Activated naive CD8-positive, alpha-beta T cell treated with anti-CD3 and anti-CD28 coated beads, Interleukin-2, amount 50 U/mL, for 24 hours (primary cell): ENCODE results near the gene TMEM273.
A peak's percentile ranks its signal among the peaks of the same experiment; 100 is the strongest.
"Not testable (repeated sequence)": the region's sequence is repeated elsewhere in the genome, so short reads cannot be mapped to it uniquely, and the experiment has no call there.

Experiments
- ATAC-seq: fragments of 150-1000 bp; cut with Tn5 transposase; one replicate; pipeline ENCODE4 v1.10.0; 2021
- DNase-seq: peaks from one replicate; pipeline ENCODE4 v3.0.0; 2021
- H3K27ac Mint-ChIP-seq: one replicate; pipeline ENCODE4 v1.8.0; 2021; ENCODE audit warnings: mild to moderate bottlenecking, mixed read lengths
- H3K27me3 Mint-ChIP-seq: one replicate; pipeline ENCODE4 v1.8.0; 2021; ENCODE audit warnings: mixed read lengths
- H3K36me3 Mint-ChIP-seq: one replicate; pipeline ENCODE4 v1.8.0; 2021; ENCODE audit warnings: low read depth, mixed read lengths
- H3K4me1 Mint-ChIP-seq: one replicate; pipeline ENCODE4 v1.8.0; 2021; ENCODE audit warnings: mixed read lengths
- H3K4me3 Mint-ChIP-seq: one replicate; pipeline ENCODE4 v1.8.0; 2021; ENCODE audit warnings: mild to moderate bottlenecking, moderate library complexity, mixed read lengths
- H3K9me3 Mint-ChIP-seq: one replicate; pipeline ENCODE4 v1.8.0; 2021; ENCODE audit warnings: mixed read lengths

Gene TMEM273

DNA sequence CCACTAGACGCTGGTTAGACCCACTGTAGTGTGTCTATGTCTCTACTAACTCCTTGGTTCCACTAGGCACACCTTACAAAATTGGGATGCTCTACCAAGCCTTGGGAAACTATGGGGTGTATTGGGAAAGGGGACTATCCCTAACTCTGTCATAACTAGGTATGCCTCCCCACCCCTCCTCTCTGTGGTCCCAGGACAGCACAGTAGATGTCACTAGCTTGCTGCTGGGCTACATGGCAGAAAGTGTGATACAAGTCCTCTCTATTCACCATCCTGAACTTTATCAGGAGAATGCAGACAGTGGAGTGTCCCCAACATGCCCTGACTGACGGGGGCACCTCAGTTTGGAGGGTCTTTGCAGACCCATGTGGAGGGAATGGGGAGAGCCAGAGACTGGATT is 30.3 kb upstream of the TMEM273 start:
- no peak for ATAC-seq
- DNase-seq, result no peak
- H3K27me3 Mint-ChIP-seq, result peaks cover 25% of the 10 kb centered on the region

GRCh38 chr10:49217645-49218044 is 29.5 kb upstream of the TMEM273 start:
- peaks cover 10% of the 10 kb centered on the region for H3K4me1 Mint-ChIP-seq
- no peak overlapping the region for H3K27ac Mint-ChIP-seq
- H3K27me3 Mint-ChIP-seq, result peaks cover 30% of the 10 kb centered on the region
- no peak for DNase-seq
- ATAC-seq, result no peak
- H3K36me3 Mint-ChIP-seq, result no peaks in the 10 kb centered on the region
- no peak overlapping the region for H3K4me3 Mint-ChIP-seq
- no peaks in the 10 kb centered on the region for H3K9me3 Mint-ChIP-seq

More for the DNA sequence above, 30.3 kb upstream of the TMEM273 start:
- Mint-ChIP-seq H3K4me1 (peaks cover 10% of the 10 kb centered on the region), H3K27ac (no peak overlapping the region), H3K9me3 (peaks cover under 1% of the 10 kb centered on the region), H3K36me3 (no peaks in the 10 kb centered on the region), H3K4me3 (no peak overlapping the region)

DNA sequence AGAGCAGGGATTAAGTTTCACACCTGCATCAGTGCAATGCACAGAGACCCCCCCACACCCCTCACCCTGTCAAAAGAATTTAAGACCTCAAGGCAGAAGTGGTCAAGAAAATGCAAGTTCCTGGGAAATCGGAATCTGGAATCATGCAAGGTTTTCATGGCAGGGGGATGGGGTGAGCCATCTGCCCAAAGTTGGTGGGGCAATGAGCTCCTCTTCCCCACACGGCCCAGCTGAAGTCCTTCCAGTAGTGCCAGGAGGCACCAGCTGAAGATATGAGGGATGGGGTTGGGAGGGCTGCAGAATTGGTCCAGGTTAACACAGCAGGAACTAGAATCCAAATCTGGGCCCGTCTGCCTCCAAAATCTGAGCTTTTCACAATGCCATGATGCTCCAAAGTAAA is 25.0 kb upstream of the TMEM273 start:
- Mint-ChIP-seq H3K9me3 (no peaks in the 10 kb centered on the region), H3K4me1 (peaks cover 10% of the 10 kb centered on the region), H3K4me3 (no peak overlapping the region), H3K27ac (no peak overlapping the region), H3K27me3 (peaks cover 36% of the 10 kb centered on the region), H3K36me3 (no peaks in the 10 kb centered on the region)
- no peak for ATAC-seq
- DNase-seq, result no peak

GRCh38 chr10:49212783-49213182 is 24.6 kb upstream of the TMEM273 start:
- no peak overlapping the region for H3K4me3 Mint-ChIP-seq
- no peaks in the 10 kb centered on the region for H3K9me3 Mint-ChIP-seq
- H3K4me1 Mint-ChIP-seq, result peaks cover 10% of the 10 kb centered on the region
- H3K36me3 Mint-ChIP-seq, result no peaks in the 10 kb centered on the region
- DNase-seq (no peak), ATAC-seq (no peak)
- peaks cover 36% of the 10 kb centered on the region for H3K27me3 Mint-ChIP-seq
- H3K27ac Mint-ChIP-seq, result no peak overlapping the region

DNA sequence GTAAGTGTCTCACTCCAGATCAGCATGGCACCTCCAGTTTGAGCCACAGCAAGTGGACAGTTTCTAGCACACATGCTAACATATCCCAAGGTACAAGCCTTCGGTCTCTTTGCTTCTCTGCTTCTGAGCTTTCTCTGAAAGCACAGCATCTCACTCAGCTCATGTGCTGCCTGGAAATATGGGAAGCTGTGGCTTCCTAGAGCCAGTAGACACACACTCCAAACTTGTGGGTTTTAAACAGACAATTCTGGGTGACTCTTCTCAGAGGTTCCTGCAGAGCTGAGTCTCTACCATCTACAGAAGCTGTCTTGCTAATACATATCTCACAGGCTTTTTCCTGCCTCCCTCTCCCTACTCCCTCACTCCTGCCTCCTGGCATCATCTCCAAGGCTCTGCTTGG is 23.9 kb upstream of the TMEM273 start:
- no peaks in the 10 kb centered on the region for H3K9me3 Mint-ChIP-seq
- H3K36me3 Mint-ChIP-seq, result no peaks in the 10 kb centered on the region
- DNase-seq (no peak), ATAC-seq (no peak)
- peaks cover 10% of the 10 kb centered on the region for H3K4me1 Mint-ChIP-seq
- H3K27ac Mint-ChIP-seq, result no peak overlapping the region
- peaks cover 36% of the 10 kb centered on the region for H3K27me3 Mint-ChIP-seq
- no peak overlapping the region for H3K4me3 Mint-ChIP-seq

GRCh38 chr10:49208996-49209395 is 20.8 kb upstream of the TMEM273 start:
- Mint-ChIP-seq H3K36me3 (no peaks in the 10 kb centered on the region), H3K9me3 (no peaks in the 10 kb centered on the region)
- ATAC-seq, result no peak

GRCh38 chr10:49207936-49208487 is 19.8 kb upstream of the TMEM273 start:
- ATAC-seq, result no peak
- no peaks in the 10 kb centered on the region for H3K36me3 Mint-ChIP-seq
- H3K9me3 Mint-ChIP-seq, result no peaks in the 10 kb centered on the region
- H3K4me1 Mint-ChIP-seq, result no peaks in the 10 kb centered on the region
- DNase-seq, result no peak
- H3K27me3 Mint-ChIP-seq, result peaks cover 24% of the 10 kb centered on the region
- H3K4me3 Mint-ChIP-seq, result no peak overlapping the region
- H3K27ac Mint-ChIP-seq, result no peak overlapping the region

More at GRCh38 chr10:49208996-49209395, 20.8 kb upstream of the TMEM273 start:
- Mint-ChIP-seq H3K27me3 (peaks cover 28% of the 10 kb centered on the region), H3K4me1 (no peaks in the 10 kb centered on the region), H3K27ac (no peak overlapping the region), H3K4me3 (no peak overlapping the region)
- no peak for DNase-seq

- H3K36me3 Mint-ChIP-seq, result no peaks in the 10 kb centered on the region
- H3K27me3 Mint-ChIP-seq, result peaks cover 18% of the 10 kb centered on the region
- no peak for ATAC-seq
- no peak overlapping the region for H3K4me3 Mint-ChIP-seq
- no peaks in the 10 kb centered on the region for H3K4me1 Mint-ChIP-seq
- DNase-seq, result no peak
- no peak overlapping the region for H3K27ac Mint-ChIP-seq
- no peaks in the 10 kb centered on the region for H3K9me3 Mint-ChIP-seq
Measured at GRCh38 chr10:49207113-49207512, 18.9 kb upstream of the TMEM273 start.

DNA sequence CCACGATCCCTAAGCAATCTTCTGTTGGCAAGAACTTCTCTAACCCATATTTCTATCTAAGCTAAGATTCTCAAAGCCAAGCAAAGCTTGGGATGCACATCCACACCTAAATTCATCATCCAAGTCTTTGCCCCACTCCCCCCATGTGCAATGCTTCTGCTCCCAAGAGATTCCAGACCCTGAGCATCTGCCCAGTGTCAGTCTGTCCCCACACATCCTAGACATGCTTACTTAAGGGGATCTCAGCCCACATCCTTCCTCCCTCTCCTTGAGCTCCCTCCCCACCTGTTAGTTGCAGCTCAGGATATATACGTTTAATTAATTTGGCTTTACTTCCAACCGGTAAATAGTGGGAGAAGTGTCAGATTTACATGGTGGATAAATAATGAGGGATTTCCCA is 17.0 kb upstream of the TMEM273 start:
- Mint-ChIP-seq H3K4me1 (no peaks in the 10 kb centered on the region), H3K27me3 (peaks cover 13% of the 10 kb centered on the region), H3K36me3 (no peaks in the 10 kb centered on the region), H3K9me3 (no peaks in the 10 kb centered on the region), H3K4me3 (no peak overlapping the region), H3K27ac (no peak overlapping the region)
- no peak for ATAC-seq
- no peak for DNase-seq

DNA sequence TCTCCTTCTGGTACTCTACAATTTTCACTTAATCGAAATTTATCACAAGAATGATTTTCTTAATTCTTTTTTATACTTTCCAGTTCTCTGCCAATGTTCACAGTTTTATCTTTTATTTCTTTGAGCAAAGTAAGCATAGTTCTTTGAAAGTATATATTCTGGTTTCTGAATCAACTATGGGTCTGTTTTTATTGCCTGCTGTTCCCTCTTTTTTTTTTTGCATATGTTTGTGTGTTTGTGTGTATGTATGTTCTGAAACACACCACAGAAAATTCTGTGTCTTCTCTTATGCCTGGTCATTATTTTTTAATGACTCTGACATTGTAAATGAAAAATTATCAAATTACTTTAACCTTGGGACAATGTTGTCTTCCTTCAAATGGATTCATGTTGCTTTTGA is 15.9 kb upstream of the TMEM273 start:
- ATAC-seq, result no peak
- no peak overlapping the region for H3K27ac Mint-ChIP-seq
- no peaks in the 10 kb centered on the region for H3K9me3 Mint-ChIP-seq
- H3K36me3 Mint-ChIP-seq, result no peaks in the 10 kb centered on the region
- no peaks in the 10 kb centered on the region for H3K4me1 Mint-ChIP-seq
- H3K27me3 Mint-ChIP-seq, result peaks cover 13% of the 10 kb centered on the region
- no peak for DNase-seq
- H3K4me3 Mint-ChIP-seq, result no peak overlapping the region

- Mint-ChIP-seq H3K4me3 (no peak overlapping the region), H3K27me3 (peaks cover 22% of the 10 kb centered on the region)
Measured at GRCh38 chr10:49202266-49202665, 14.1 kb upstream of the TMEM273 start.

GRCh38 chr10:49200854-49201253 is 12.7 kb upstream of the TMEM273 start:
- no peak overlapping the region for H3K4me3 Mint-ChIP-seq
- H3K9me3 Mint-ChIP-seq, result no peaks in the 10 kb centered on the region
- H3K36me3 Mint-ChIP-seq, result no peaks in the 10 kb centered on the region
- H3K27me3 Mint-ChIP-seq, result peaks cover 24% of the 10 kb centered on the region
- no peak overlapping the region for H3K27ac Mint-ChIP-seq
- H3K4me1 Mint-ChIP-seq, result no peaks in the 10 kb centered on the region
- no peak for DNase-seq
- no peak for ATAC-seq

More at GRCh38 chr10:49202266-49202665, 14.1 kb upstream of the TMEM273 start:
- H3K36me3 Mint-ChIP-seq, result no peaks in the 10 kb centered on the region
- H3K27ac Mint-ChIP-seq, result no peak overlapping the region
- ATAC-seq, result no peak
- H3K4me1 Mint-ChIP-seq, result no peaks in the 10 kb centered on the region
- H3K9me3 Mint-ChIP-seq, result no peaks in the 10 kb centered on the region
- no peak for DNase-seq

- Mint-ChIP-seq H3K4me1 (peaks cover 7% of the 10 kb centered on the region), H3K36me3 (no peaks in the 10 kb centered on the region), H3K27ac (no peak overlapping the region), H3K4me3 (no peak overlapping the region), H3K9me3 (no peaks in the 10 kb centered on the region), H3K27me3 (peaks cover 18% of the 10 kb centered on the region)
- DNase-seq (no peak), ATAC-seq (no peak)
Measured at GRCh38 chr10:49197171-49197570, 9.0 kb upstream of the TMEM273 start.

DNA sequence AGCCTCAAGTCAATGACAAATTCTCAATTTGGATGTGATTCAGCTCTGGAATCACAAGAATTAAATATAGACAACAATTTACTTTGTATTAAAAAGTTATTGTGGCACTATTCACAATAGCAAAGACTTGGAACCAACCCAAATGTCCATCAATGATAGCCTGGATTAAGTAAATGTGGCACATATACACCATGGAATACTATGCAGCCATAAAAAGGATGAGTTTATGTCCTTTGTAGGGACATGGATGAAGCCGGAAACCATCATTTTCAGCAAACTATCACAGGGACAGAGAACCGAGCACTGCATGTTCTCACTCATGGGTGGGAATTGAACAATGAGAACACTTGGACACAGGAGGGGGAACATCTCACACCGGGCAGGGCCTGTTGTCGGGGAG is 7.7 kb upstream of the TMEM273 start:
- not testable (repeated sequence) for ATAC-seq

DNA sequence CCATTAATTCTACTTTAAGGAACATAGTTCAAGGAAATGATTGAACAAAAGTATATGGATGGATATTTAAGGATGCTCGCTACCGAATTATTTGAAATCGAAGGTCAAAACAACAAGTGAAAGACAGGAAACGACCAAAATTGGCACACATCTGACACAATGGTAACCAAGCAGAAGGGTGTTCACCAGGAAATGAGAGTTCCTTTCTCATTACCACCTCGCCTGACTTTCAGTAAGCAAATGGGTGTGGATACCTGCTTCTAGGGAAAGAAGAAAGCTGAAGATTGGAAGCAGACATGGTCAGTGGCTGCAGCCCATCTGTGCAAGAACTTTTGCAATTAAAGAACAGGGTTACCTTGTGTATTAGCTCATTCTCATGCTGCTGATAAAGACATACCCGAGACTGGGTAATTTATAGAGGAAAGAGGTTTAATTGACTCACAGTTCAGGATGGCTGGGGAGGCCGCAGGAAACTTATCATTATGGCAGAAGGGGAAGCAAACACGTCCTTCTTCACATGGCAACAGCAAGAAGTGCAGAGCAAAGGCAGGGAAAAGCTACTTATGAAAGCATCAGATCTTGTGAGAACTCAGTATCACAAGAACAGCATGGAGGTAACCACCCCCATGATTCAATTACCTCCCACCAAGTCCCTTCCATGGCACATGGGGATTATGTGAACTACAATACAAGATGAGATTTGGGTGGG is 6.2 kb upstream of the TMEM273 start:
- Mint-ChIP-seq H3K27me3 (peaks cover 28% of the 10 kb centered on the region), H3K4me3 (no peak overlapping the region), H3K4me1 (peaks cover 25% of the 10 kb centered on the region), H3K27ac (peak overlapping the region; percentile 55), H3K9me3 (no peaks in the 10 kb centered on the region), H3K36me3 (no peaks in the 10 kb centered on the region)
- ATAC-seq (no peak), DNase-seq (no peak)

More for the DNA sequence above, 7.7 kb upstream of the TMEM273 start:
- Mint-ChIP-seq H3K27me3 (peaks cover 22% of the 10 kb centered on the region), H3K4me1 (peaks cover 13% of the 10 kb centered on the region)
- not testable (repeated sequence) for H3K27ac Mint-ChIP-seq, H3K9me3 Mint-ChIP-seq, H3K4me3 Mint-ChIP-seq, DNase-seq, H3K36me3 Mint-ChIP-seq
